Right lung (tissue), 5 donors: ENCODE measurements around the gene TP73. TPM values are rescaled to one million over a fixed set of nuclear protein-coding genes. Genes with fewer than 3 reads are reported as not detected.

Source experiments
- DNase-seq, 2 donors: peaks; one replicate each; pipeline ENCODE4 v3.0.0-alpha.2; 2013
- polyA plus RNA-seq, 5 donors: library from polyadenylated mRNA; unstranded; fragments of 120-200 nt; gene quantifications; one replicate each; pipeline versions ENCODE4 v1.2.1 to v1.2.3, GENCODE V29; 2013; ENCODE audit warnings: inconsistent platforms in 1 of 5, low replicate concordance in 1 of 5; ENCODE audit not compliant: insufficient read length in 5 of 5, insufficient read depth in 1 of 5

Gene TP73
- polyA plus RNA-seq, 5 donors = 1.5 to 3.3 (median 2.1) TPM

- no peak for DNase-seq
Measured at GRCh38 chr1:3727042-3727824, 74.9 kb downstream of the TP73 start.

- no peak for DNase-seq
Measured at GRCh38 chr1:3727825-3728776, 75.8 kb downstream of the TP73 start.

- no peak for DNase-seq
Measured at GRCh38 chr1:3729594-3730542, 77.6 kb downstream of the TP73 start.

GRCh38 chr1:3730543-3731247 lies 78.4 kb downstream of the TP73 start:
- no peak for DNase-seq

- DNase-seq = no peak
Measured at GRCh38 chr1:3731583-3732433, 79.5 kb downstream of the TP73 start.

GRCh38 chr1:3732434-3733093 lies 80.2 kb downstream of the TP73 start:
- no peak for DNase-seq

- DNase-seq = no peak
Measured at GRCh38 chr1:3733094-3733882, 81.0 kb downstream of the TP73 start.

- DNase-seq = no peak
Measured at GRCh38 chr1:3733883-3734589, 81.7 kb downstream of the TP73 start.

- no peak for DNase-seq
Measured at GRCh38 chr1:3734602-3735001, 82.3 kb downstream of the TP73 start.

GRCh38 chr1:3735027-3735681 lies 82.8 kb downstream of the TP73 start:
- no peak for DNase-seq

GRCh38 chr1:3735688-3736087 lies 83.4 kb downstream of the TP73 start:
- no peak for DNase-seq

- DNase-seq = no peak
Measured at GRCh38 chr1:3736131-3736561, 83.8 kb downstream of the TP73 start.

- DNase-seq = no peak
Measured at GRCh38 chr1:3736708-3737107, 84.4 kb downstream of the TP73 start.

GRCh38 chr1:3738943-3739342 lies 86.6 kb downstream of the TP73 start:
- DNase-seq = no peak

- DNase-seq = no peak
Measured at GRCh38 chr1:3740042-3740441, 87.7 kb downstream of the TP73 start.

- no peak for DNase-seq
Measured at GRCh38 chr1:3740752-3741151, 88.4 kb downstream of the TP73 start.
